ENCODE data around the gene CYP24A1. TPM values are rescaled to one million over a fixed set of nuclear protein-coding genes. Genes with fewer than 3 reads are reported as not detected.

The CYP24A1 gene
- total and polyA plus RNA-seq, 4 donors = 0.28 to 1.2 (median 0.91) TPM

Other genes with a start within 250 kb of the CYP24A1 start
- 100 to 1,000 TPM in 1 of 2 donors, 10 to 100 TPM in 1; 93.3 to 109 TPM for gene BCAS1, start 103.4 kb downstream of the CYP24A1 start, total RNA-seq
- gene BCAS1, start 103.4 kb downstream of the CYP24A1 start, polyA plus RNA-seq (ENCODE audit: insufficient read length in 2 of 2) = 100 to 1,000 TPM; 268 to 402 TPM
- gene PFDN4, start 34.1 kb upstream of the CYP24A1 start, total RNA-seq = 10 to 100 TPM; 75.7 to 85.9 TPM
- 10 to 100 TPM; 69.8 to 89.7 TPM for gene PFDN4, start 34.1 kb upstream of the CYP24A1 start, polyA plus RNA-seq (ENCODE audit: insufficient read length in 2 of 2)